Activated CD8-positive, alpha-beta memory T cell treated with anti-CD3 and anti-CD28 coated beads, Interleukin-2, amount 50 U/mL, for 1 hour (primary cell): ENCODE measurements around the gene PUS1.
"Not testable (repeated sequence)": the region's sequence is repeated elsewhere in the genome, so short reads cannot be mapped to it uniquely, and the experiment has no call there.

Source experiments
- DNase-seq: peaks from one replicate; pipeline ENCODE4 v3.0.0-alpha.2; 2020; ENCODE audit errors: extremely low read depth

Gene PUS1

DNA sequence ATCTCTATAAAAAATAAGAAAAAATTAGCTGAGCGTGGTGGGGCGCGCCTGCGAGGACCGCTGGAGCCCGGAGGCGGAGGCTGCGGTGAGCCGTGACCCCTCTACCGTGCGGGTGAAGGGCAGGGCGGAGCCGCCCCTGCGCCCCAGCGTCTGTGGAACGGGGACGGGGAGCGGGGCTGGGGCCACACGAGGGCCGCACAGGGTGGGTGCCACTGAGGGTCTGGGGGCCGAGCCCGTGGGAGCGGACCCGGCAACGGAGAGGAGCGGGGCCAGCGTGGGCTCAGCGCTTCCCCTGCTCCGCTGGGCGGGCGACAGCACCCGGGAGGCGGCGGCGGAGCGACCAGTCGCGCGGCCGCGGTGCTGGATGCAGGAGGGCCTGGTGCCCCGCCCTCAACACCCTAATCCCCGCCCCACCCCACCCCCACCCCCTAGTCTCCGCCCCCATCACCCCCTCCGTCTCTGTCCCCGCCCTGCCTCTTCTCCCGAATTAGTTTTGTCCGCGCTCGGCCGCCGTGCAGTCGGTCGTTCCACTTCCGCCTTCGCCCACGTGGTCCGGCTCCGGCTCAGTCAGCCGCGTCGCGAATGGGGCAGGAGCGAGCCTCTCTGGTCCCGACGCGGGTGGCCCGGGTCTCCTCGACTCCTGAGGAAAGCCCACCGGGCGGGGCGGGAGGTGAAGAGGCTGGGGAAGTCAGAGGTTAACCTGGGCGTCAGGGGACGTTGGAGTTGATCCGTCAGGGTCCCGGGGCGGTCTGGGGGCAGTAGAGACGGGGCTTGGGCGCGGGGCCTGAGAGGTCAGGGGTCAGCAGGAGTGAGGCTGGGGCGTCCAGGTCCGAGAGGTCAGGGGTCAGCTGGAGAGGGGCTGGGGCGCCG is at the start of gene PUS1:
Gene PUS1, plus strand, starts transcription at position 566 of the 870 bp plus-strand sequence. CDS start 447 bp downstream, outside the sequence.
- peak; percentile 85 for DNase-seq

DNA sequence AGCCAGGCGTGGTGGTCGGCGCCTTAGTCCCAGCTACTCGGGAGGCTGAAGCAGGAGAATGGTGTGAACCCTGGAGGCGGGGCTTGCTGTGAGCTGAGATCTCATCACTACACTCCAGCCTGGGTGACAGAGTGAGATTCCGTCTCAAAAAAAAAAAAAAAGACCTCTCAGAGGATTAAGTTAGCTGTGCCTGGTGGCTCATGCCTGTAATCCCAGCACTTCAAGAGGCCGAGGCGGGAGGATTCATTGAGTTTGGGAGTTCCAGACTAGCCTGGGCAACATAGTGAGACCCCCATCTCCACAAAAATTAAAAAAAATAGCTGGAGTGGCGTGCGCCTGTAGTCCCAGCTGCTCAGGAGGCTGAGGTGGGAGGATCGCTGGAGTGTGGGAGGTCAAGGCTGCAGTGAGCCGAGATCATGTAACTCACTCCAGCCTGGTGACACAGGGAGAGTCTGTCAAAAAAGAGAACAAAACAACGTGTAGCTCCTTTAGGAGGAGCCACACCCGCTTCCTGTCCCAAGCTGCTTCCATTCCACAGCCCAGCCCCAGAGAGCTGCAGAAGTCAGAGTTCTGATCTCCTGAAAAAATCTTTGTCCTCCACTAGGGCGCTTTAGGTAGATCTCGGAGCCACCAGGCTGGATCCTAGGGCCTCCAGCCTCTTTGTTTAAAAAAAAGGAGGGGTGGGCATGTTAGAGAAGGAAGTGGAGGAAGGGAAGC is 46.1 kb upstream of the PUS1 start:
- DNase-seq: no peak

- no peak for DNase-seq
Measured at GRCh38 chr12:131883521-131883900, 45.6 kb upstream of the PUS1 start.

DNA sequence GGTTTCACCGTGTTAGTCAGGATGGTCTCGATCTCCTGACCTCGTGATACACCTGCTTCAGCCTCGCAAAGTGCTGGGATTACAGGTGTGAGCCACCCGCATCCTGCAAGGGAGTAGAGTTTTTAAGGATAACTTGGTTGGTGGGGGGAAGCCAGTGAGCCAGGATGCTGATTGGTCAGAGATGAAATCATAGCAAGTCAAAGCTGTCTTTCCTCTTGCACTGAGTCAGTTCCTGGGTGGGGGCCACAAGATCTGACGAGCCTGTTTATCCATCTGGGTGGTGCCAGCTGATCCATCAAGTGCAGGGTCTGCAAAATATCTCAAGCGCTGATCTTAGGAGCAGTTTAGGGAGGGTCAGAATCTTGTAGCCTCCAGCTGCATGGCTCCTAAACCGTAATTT is 44.0 kb upstream of the PUS1 start:
- DNase-seq: not testable (repeated sequence)

DNA sequence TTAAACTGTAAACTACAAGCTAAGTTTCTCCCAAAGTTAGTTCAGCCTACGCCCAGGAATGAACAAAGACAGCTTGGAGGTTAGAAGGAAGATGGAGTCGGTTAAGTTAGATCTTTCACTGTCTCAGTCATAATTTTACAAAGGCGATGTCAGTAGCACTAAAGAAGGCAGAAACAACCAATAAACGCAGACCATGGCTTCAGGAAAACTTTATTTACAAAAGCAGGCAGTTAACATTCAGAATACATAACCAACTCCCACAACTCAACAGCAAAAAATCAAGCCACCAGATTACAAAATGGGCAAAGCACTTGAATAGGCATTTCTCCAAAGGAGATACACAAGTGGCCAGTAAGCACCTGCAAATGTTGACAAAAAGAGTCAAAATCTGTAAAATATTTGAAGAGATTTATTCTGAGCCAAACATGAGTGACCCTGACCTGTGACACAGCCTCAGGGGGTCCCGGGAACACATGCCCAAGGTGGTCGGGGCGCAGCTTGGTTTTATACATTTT is 43.5 kb upstream of the PUS1 start:
- DNase-seq: no peak

DNA sequence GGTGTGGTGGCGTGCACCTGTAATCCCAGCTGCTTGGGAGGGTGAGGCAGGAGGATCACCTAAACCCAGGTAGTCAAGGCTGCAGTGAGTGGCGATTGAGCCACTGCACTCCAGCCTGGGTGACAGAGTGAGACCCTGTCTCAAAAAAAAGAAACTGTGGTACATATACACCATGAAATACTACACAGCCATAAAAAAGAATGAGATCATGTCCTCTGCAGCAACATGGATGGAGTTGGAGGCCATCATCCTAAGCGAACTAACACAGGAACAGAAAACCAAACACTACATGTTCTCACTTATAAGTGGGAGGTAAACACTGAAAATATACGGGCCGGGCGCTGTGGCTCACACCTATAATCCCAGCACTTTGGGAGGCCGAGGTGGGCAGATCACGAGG is 37.4 kb upstream of the PUS1 start:
- not testable (repeated sequence) for DNase-seq

DNA sequence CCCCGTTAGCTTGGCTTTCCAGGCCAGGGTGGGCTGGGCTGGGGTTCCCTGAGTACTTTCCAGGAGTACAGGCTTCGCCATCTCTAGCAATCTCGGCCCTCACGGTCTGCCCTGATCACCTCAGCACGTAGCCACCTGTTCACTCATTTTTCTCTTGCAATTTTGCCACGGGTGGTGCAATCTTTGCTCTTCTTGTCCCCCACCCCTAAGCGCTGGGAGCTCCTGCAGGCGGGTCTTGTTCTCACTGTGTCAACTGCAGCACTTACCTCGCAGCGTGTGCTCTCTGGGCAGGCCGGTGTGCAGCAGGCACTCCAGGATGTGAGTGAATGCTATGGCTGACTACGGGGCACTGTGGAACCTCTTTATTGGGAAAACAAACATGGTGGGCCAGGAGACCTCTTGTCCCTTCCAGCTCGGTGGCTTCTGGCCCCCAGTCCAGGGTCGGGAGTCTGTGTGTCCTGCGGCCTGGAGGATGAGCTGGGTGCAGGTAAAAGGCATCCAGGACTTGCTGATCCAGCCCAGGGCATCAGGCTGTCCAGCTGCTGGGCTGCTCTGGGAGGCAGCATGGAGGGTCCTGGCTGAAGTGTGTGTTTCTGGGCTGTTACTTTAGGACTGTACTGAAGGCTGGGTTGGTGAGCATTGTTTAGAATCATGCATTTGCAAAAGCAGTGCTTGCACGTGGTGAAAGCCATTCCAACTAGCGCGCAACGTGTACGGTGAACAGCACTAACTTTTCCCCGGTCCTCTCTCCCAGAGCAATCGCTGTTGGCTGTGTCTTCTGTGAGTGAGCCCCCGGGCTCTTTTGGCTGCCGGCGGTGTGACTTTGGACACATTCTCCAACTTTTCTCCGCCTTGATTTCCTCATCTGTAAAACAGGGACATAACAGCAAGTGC is 36.1 kb upstream of the PUS1 start:
- DNase-seq: no peak

GRCh38 chr12:131893605-131894312 is 35.3 kb upstream of the PUS1 start:
- no peak for DNase-seq

- DNase-seq: peak; percentile 72
Measured at GRCh38 chr12:131894313-131894860, 34.7 kb upstream of the PUS1 start, which contains the start of gene ULK1. ULK1 (plus strand) TSS chr12:131894622; CDS start chr12:131895002, 380 bp downstream.

GRCh38 chr12:131894981-131895639 is 34.0 kb upstream of the PUS1 start:
- no peak for DNase-seq

DNA sequence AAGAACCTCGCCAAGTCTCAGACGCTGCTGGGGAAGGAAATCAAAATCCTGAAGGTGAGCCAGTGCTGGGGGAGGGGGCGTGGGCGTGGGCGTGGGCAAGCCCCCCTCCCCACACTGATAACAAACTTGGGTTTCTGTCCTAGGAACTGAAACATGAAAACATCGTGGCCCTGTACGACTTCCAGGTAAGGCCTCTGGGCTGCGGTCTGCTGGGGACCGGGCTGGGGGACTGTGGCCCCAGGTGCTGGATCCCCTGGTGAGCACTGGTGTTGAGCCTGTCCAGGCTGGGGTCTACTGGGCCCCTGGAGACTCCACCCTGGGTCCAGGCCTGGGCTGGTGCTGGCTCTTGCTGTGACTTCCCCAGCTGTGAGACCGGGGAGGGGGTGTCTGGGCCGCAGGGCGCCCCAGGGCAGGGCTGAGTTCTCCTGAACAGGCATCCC is 33.4 kb upstream of the PUS1 start:
- no peak for DNase-seq

DNA sequence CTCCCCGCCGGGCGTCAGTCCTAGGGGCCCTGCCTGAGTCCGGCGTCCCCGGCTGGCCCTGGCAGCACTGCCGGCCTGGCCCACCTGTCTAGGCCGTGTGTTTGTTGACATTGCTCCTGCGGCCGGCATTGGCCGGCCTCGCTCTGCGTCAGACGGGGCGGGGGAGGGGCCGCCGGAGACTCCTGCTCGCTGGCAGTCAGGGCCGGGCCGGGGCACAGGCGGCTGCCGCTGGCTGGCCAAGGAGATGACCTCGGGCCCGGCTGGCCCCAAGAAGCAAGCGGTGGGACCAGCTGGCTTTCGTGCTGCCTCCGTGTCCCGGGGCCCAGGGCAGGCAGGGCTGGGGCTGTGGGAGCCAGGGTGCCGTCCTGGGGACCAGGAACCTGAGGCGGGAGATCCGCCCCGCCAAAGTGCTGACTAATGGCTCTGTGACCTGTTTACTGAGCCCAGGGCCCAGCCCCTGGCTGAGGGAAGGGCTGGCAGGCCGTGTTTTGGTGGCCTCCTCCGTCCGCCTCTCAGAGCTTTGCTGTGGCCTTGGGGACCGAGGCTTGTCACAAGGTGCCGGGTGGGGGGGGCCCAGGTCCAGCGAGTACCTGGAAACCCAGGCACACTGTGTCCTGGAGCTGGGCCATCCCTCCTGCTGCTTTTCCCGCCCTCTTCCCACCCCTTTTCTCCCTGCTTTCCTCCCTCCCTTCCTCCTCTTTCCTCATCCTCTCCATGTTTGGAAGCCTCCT is 32.8 kb upstream of the PUS1 start:
- peak; percentile 14 for DNase-seq

- no peak for DNase-seq
Measured at GRCh38 chr12:131896811-131897270, 32.2 kb upstream of the PUS1 start.

DNA sequence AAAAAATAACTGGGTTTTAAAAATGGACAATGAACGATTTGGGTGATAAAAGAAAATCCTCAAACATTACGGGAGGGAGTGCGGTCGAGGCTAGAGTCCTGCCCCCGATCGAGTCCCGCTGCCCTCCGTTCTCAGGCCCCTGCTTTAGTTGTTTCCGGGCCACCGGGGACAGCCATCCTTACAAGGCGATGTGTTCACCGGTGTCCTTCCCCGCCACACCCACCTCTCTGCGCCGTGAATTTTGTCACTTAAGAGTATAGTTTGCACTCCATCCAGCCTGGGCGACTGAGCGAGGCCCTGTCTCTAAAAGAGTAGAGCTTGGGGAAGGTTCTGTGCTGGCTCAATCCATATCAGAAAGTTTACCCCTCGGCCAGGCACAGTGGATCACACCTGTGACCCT is 31.8 kb upstream of the PUS1 start:
- no peak for DNase-seq

DNA sequence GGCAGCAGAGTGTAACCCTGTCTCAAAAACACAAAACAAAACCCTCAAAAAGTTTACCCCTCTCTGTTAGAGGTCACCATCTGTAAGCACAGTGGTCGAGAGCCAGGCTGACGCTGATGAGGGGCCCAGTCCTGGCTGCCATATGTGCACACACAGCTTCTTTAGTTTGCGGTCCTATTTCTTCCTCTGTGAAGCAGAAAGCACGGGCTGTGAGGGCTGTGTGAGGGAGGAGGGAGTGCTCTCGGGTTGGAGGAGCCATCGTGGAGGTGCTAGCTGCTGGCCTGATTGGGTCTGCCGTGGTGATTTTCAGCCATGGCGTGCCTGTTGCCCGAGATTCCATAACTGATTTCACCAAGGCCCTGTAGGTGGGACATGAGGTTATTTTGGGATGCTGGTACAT is 31.2 kb upstream of the PUS1 start:
- DNase-seq: no peak

GRCh38 chr12:131900397-131900796 is 28.7 kb upstream of the PUS1 start:
- no peak for DNase-seq

DNA sequence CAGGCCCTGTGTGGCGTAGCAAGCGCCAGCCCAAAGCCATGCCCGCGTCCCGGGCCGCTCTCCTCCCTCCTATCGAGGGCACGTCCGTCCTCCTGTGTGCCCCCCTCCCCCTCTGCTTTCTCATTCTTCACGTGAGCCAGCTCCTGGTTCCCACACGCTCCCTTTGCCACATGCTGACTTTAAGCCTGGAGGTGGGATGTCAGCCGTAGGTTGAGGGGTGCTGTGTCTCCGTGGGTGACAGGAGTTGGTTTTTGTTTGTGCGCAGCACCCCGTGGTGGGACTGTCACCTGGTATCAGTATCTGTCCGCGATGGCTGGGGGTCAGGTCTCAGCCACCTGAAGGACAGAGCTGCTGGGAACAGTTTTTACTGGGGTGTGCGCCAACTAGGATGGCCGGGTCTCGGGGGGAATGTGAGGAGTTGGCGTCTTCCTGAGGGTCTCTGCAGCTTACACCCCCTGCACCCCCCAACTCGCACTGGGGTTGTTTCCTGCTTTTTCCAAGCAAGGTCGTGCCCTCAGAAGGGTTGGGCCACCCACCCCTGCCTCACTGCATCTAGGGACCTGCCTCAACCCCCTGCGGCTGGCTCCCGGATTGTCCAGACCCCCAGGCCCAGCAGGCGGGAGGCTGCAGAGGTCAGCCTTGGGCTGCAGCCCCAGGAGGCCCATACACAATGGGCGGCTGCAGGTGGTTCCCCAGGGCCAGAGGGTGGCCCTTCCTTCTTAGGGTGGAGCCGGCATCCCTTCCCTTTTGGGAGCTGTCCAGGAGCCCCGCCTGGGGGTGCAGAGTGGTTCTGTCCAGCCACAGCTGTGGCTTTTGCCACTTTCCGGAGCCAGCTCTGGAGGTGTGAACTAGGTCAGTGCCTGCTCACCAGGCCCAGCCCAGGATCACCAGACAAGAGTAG is 27.4 kb upstream of the PUS1 start:
- no peak for DNase-seq
